GM21360 (cell line): Measurements from ENCODE around the gene HLA-C.
"Not testable (repeated sequence)": the region's sequence is repeated elsewhere in the genome, so short reads cannot be mapped to it uniquely, and the experiment has no call there.

Source experiments
- ATAC-seq: cut with Tn5 transposase; IDR thresholded peaks from one replicate; pipeline ENCODE4 v1.9.1; 2021; ENCODE audit warnings: mild to moderate bottlenecking, moderate library complexity; ENCODE audit not compliant: unreplicated experiment

HLA-C gene

GRCh38 chr6:31270788-31271640 lies 878 bp downstream of the HLA-C start:
- ATAC-seq = no peak

DNA sequence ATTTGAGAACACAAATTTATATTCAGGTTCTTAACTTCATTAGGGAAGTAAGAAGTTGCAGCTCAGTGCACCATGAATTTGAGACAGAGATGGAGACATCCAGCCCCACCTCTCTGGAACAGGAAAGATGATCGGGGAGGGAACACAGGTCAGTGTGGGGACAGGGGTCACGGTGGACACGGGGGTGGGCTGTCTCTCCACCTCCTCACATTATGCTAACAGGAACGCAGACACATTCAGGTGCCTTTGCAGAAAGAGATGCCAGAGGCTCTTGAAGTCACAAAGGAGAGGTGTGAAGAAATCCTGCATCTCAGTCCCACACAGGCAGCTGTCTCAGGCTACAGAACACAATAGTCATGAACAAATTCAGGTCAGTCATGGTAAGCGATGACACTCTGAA lies 3.1 kb downstream of the HLA-C start:
- no peak for ATAC-seq

DNA sequence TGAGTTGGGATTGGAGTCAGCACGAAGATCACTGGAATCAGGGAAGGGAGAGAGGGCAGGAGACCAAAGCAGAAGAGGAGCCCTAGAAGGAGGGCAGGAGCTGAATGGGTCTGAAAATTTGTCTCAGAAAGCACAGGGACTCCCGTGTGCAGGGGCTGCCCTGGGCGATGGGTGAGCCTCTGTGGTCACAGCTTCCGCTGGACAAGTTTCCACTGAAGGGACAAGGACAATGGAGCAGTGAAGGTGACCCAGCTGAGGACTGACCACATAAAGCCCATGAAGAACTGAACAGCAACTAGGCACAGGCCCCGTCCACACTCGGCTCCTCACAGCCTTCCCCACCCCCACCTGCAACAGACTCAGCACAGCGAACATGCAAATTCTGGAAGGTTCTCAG lies 3.5 kb downstream of the HLA-C start:
- ATAC-seq = no peak

- ATAC-seq = no peak
Measured at GRCh38 chr6:31267651-31268368, 4.1 kb downstream of the HLA-C start.

DNA sequence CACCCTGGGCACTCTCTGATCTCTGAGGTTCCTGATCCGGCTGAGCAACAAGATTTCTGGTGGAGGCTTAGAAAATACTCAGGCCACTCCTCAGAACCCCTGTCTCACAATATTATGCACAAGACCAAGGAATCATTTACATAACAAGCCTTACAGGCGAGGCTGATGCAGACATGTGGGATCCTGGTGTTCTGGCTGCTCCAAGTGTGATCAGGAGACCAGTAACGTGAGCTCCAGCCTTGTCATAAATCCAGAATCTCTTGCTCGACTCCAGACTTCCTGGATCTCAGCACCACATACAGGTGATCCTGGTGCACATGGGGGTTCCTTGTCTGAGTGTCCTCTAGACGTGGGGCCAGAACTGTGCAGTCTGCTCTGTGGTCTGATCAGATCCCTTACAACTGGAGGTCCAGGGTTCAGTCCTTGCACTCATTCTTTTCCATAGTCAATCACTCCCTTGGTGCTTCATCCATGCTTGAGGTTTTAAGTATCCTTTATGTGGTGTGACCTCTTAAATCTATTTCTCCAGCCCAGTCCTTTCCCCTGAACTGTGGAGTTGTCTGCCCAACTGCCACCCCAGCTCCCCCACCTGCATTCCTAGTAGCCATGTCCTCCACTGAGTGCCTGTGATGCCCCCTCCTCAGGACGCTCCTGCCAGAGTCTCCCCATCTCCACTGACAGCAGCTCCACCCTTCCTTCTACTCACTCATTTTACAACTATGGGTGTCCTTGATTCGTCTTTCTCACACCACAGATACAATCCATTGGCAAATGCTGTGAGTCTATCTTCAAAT lies 5.1 kb downstream of the HLA-C start:
- ATAC-seq = no peak

DNA sequence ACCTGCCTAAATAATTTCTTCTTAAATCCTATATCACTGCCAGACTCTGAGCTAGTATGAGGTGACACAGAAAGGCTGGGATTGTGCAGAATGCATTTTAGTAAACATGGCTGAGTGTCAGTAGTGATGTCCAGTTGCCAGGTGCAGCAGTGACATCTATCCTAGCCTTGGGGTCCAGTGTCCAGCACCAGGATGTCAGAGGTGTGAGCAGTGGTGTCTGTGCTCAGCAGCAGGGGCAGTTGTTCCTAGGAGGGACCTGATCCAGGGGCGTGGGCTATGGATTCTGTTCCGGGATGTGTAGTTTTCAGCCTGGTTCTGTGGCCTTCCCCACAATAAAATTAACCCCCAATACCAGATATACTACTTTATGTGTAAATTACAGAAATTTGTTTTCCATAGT lies 6.0 kb downstream of the HLA-C start:
- ATAC-seq = no peak

- ATAC-seq = not testable (repeated sequence)
Measured at GRCh38 chr6:31263346-31263933, 8.5 kb downstream of the HLA-C start.

DNA sequence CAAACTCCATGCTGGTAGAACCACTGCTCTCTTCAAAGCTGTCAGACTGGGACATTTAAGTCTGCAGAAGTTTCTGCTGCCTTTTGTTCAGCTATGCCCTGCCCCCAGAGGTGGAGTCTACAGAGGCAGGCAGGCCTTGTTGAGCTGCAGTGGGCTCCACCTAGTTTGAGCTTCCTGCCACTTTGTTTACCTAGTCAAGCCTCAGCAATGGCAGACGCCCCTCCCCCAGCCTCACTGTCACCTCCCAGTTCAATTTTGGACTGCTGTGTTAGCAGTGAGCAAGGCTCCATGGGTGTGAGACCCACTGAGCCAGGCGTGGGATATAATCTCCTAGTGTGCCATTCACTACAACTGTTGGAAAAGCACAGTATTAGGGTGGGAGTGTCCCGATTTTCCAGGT lies 11.9 kb downstream of the HLA-C start:
- not testable (repeated sequence) for ATAC-seq

GRCh38 chr6:31252625-31253024 lies 19.3 kb downstream of the HLA-C start:
- ATAC-seq = no peak

GRCh38 chr6:31251261-31251660 lies 20.6 kb downstream of the HLA-C start:
- ATAC-seq = no peak

- no peak for ATAC-seq
Measured at GRCh38 chr6:31249184-31249583, 22.7 kb downstream of the HLA-C start.

DNA sequence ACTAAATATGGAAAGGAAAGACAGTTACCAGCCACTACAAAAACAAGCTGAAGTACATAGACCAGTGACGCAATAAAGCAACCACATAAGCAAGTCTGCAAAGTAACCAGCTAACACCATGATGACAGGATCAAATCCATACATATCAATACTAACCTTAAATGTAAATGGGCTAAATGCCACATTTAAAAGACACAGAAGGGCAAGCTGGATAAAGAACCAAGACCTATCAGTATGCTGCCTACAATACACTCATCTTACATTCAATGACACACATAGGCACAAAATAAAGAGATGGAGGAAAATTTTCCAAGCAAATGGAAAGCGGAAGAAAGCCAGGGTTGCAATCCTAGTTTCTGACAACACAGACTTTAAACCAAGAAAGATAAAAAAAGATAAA lies 24.1 kb downstream of the HLA-C start:
- ATAC-seq = no peak

DNA sequence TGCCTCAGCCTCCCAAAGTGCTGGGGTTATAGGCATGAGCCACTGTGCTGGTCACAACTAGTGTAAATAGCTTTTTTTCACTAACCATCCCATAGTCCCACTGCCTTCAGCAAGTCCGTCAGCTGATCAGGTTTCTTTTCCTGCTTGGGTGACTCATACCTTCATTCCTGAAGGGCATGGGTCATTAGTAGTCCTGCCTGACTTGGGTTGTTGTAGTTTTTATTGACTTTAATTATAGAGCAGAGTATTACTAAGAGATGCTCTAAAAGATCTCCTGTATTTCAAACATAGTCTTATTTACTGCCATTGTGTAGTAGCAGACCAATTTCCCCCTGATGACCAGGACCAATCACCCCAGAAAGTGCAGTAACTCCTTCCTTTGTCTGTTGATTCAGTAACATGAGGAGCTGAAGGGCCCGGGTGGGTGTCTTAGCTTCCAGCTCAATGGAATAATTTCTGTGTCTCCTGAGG lies 25.8 kb downstream of the HLA-C start:
- no peak for ATAC-seq

DNA sequence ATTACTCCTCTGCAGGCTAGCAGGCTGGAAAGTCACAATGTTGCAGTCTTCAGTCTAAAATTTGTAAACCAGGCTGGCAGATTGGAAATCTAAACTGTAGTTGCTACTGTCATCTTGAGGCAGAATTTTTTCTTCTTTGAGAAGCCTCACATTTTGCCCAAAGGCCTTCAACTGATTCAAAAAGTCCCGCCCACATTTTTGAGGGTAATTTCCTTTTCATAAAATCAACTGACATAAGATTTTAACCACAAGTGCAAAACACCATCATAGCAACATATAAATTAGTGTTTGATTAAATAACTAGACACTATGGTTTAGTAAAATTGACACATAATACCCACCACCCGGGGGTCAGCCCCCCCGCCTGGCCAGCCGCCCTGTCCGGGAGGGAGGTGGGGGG lies 28.4 kb downstream of the HLA-C start:
- ATAC-seq = no peak

DNA sequence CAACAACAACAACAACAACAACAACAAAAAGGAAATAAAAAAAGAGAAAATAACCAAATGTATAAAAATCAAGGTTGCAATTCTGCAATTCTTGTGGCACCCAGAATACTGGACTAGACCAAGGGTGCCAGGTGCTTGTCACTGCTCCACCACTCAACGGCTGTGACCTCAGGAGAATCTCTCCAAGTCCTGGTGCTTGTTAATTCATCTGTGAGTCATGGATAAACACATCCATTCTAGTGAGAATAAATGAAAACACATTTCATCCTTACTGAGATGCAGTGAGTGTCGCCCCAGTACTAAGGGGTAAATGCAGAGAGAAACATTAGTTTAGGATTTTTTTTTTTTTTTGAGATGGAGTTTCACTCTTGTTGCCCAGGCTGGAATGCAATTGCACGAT lies 32.0 kb downstream of the HLA-C start:
- ATAC-seq = no peak

GRCh38 chr6:31234101-31234500 lies 37.8 kb downstream of the HLA-C start:
- ATAC-seq = not testable (repeated sequence)

- no peak for ATAC-seq
Measured at GRCh38 chr6:31228476-31228875, 43.4 kb downstream of the HLA-C start.

DNA sequence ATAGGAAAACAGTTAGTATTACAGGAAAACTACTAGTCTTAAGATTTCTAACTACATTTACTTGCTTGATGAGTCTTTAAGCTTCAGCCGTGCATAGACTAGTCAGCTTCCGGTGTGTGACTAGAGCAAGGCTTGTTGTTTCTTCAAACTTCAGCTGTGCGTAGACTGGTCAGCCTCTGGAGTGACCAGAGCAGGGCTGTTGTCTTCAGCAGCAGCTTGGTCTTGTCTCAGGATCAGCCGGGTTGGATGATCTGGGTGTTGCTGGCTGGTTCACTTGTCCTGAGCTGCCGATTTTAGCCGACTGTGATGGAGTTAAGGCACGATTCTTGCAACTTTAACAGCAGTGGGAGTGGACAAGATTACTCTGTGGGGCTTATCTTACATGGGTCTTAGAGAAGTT lies 44.7 kb downstream of the HLA-C start:
- ATAC-seq = no peak

DNA sequence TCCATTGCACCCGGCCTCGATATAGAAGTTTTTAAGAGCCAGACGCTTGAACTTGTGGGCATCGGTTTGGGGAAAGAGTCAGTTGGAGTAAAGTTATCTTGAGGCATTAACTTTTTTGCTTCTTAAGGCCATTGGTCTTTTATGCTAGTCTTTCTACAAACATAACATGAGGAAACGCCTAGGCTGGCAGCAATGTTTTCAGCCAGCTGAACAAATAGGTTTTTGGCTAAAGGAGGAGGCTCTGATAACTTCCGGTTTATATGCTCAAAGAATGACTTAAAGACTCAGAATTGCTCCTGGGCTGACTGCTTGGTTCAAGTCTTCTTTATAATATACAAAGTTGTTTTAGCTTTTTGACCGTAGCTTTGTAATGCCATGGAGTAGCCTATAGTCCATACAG lies 46.2 kb downstream of the HLA-C start:
- ATAC-seq = no peak

DNA sequence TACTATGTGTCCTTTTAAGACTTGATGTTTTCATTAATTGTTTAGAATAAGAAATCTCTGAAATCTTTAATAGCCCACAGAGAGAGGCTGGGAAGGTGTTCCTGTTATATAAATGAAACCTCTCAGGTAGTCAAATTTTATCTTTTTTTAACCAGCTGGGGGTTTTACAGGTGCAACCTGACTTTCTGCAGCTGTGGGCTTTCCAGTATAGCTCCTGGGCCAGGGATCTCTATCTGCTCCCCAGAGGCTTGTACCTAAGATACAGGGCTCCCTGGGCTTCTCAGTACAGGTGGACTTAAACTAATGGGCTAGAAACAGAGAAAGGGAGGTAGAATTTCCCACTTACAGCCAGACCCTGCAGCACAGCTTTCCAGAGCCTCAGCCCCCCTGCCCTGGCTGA lies 49.4 kb downstream of the HLA-C start:
- no peak for ATAC-seq
